M059J (cell line): Measurements from ENCODE around the gene PSAT1. TPM values are rescaled to one million over a fixed set of nuclear protein-coding genes. Genes with fewer than 3 reads are reported as not detected.

Source experiments
- DNase-seq: peaks from one replicate; pipeline ENCODE4 v3.0.0-alpha.2; 2012; ENCODE audit warnings: low read depth
- total RNA-seq: library from RNA; depleted of rRNA; stranded (reverse); fragments of >200 nt; shearing (Covaris generic); gene quantifications from 2 replicates; pipeline ENCODE4 v1.2.3, GENCODE V29; 2014

The PSAT1 gene
- total RNA-seq, 1 experiment from 2014 or later: 82.0 TPM

DNA sequence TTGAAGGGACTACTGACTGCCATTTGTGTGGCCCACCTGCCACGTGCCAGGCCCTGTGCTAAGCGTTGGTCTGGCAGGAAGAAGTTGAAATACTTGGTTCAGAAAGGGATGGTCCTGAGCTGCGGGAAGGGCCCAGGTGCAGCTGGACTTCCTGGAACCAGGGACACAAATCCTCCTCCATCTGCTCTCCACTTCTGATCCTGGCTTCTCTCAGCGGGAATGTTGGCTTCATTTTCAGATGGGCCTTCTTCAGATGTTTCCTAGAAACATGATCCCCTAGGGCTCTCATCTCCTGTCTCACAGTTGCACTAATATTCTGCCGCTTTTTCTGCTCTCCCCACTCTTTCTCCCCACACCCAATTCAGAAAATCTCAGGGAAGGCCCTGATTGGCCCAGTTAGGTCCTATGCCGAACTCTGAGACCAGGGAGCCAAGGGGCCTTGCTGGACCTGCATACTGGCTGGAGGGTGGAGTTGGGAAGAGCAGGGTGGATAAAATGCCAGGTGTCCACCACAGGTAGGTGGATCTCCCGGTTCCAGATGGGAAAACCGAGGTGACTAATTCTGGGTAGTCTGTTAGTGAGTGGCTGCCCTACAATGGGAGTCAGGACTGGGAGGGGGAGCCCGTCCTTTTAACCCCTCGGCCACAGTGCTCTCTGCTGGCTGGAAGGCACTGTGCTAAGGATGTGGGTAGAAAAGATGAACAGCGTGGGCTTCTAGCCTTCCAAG is 19.4 kb downstream of the PSAT1 start:
- no peak for DNase-seq

DNA sequence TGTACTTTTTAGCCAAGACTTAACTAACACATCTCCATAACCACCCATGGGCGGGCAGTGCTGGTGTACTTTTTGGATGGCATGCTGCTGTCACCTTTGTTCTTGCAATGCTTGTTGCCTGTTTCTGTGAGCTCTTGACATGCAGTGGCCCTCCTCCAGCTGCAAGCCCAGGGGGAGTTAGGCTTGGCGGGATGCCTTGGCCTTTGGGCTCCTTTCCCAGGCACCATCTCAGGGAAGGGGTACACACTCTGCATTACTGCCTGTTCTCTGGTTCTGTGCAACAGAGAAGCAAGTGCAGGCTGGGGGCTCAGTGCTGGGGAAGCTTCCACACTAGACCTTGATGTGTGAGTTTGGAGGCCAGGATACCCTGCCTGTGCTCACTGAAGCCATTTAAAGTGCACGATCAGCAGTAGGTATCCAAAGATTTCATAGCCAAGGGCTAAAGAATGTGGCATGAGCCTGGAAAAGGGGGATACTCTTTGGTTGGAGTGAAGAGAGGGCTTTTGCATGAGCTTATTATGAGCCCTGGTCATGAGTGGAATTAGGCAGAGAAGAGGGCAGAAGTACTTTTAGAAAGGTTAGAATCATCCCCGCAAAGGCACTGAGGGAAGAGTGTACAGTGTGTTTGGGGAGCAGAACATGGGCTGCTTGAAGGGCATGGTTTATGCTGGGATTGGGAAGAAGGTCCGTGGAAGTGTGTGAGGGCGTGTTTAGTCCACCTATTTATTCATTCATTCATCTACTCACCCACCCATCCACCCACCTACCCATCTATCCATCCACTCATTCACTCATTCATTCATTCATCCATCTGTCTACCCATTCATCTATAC is 22.5 kb downstream of the PSAT1 start:
- no peak for DNase-seq

DNA sequence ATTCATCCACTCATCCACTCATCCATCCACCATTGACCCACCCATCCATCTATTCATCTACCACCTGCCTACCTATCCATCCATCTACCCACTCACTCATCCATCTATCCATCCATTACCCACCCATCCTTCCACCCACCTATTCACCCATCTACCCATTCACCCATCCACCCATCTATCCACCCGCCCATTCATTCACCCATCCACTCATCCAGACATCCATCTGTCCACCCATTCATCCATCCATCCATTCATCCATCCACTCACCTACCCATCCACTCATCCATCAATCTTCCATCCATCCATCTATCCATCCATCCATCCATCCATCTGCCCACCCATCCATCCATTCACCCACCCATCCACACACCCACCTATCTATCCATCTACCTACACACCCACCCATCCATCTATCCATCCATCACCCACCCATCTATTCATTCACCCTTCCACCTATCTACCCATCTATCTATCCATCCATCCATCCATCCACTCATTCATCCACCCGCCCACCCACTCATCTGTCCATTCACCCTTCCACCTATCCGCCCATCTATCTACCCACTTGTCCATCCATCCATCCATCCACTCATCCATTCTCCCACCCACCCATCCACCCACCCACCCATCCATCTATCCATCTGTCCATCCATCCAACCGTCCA is 23.2 kb downstream of the PSAT1 start:
- no peak for DNase-seq

DNA sequence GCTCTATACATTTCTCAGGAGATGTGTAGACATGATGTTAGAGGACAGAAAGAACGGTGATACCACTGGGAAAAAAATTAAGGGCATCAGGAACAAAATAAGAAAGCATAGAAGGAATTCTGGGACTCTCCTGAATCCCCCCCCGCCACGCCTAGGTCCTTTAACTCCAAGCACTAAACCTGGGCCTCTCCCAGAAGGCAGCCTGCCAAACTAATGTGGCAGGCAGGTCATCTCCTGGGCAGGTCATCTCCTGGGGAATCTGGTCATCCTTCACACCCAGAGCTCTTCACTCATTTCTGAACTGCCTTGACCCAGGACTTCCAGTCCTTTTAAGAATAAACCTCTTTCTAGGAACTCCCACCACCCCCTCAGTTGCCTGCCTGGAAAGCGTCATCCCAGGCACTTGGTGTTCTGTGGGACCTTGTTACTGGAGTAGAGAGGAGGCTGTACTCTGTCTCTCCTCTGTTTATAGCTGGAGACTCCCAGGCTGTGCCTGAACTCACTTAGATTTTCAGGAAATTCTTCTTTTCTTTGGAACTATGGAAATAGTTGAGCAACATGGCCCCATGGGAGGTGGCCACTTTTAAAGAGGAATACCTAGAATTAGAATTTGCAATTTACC is 24.1 kb downstream of the PSAT1 start:
- no peak for DNase-seq

DNA sequence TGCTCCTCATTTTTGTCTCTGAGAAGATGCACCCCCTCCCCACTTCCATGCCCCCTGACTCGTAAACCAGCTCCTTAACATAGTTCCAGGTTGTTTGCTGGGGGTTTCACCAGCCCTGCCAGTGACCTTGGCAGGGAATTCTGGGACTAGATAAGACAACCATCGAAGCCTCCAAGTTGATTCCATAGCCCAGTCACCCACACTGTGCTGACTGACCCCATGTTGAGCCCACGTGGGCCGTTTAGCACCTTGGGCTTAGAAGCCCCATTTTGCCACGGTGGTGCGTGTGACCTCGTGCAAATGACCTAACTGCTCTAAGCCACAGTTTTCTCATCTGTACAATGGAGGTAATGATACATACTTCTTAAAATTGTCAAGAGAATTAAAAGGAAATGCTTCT is 24.6 kb downstream of the PSAT1 start:
- no peak for DNase-seq

DNA sequence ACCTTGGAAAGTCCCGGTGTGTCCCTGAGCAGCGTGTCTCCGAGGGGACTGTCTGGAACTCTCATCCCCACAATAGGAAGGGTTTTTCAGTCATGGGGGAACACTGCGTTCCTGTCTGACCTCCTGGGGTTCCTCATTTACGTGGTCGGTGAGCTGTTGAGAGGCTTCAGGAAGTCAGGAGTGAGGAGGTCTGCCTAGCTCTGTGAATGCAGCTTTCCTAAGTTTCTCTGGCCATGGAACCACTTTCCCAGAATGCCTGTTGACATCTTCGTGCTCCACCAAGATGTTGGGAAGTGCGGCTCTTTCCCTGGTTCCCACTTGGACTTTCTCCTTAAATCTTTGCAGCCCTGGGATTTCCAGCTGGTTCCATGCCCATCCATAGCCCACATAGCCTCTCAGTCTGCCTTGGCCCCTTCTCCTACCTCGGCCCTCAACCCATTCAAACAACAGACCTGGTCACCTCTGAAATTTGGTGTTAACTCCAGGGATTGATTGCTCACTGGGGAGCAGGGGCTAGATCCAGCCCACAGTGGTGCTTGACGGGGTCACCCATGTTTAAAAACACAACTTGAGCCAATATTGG is 27.2 kb downstream of the PSAT1 start:
- DNase-seq: no peak

DNA sequence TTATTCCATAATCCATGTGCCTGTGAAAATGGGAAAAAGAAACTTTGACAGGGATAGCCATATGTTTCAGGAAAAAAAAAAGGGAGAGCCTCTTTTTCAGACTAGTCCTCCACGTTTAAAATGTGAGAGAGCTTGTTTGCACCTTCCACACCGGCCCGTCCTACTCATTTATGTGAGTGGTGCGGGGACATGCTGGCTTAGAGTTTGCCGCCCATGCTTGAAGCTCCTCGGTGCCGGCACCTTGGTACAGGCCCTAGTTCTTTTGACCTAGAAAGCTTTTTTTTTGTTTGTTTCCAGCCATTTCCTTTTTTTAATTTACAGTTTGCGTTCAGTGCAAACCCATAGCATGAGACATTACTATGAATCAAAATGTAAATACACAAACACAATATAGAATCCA is 27.8 kb downstream of the PSAT1 start:
- DNase-seq: no peak

DNA sequence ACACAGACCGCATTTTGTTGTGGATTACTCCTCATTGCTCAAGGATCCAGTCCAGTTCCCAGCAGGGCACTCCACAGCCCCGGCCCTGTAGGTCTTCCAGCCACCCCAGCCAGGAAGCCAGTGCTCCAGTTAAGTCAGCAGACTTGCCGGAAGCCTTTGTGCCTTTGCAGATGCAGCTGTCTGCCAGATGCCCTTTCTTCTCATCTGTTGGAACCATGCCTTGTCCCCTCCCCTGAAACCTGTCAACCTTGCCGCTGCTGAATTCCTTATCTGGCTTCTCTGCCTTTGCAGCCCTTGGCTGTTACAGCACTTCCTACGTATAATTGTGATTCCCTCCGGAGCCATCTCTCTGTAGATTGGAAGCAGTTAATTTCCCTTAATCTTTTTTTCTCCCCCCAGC is 28.4 kb downstream of the PSAT1 start:
- no peak for DNase-seq

DNA sequence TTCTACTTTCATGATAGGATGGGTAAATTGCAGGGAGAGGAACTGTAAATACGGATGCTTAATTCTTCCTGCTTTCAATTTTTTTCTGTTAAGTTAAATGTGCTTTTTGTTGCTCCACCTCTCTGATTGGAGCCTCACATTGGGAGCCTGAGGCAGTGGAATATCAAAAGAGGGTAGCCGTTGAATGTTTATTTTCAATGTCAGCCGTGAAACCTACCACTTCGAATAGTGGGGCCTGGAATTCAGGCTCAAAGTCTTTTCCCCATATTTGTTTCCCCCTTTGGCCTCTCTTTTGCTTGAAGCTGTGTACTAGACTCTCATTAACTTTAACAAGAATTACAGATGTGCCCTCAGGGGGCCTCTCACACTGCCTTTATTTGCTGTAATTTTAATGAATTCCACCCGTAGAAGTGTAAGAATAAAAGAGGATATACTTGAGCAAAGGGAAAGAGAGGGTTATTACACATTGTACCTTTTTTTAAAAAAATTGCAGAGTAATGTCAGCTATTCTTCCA is 29.0 kb downstream of the PSAT1 start:
- DNase-seq: no peak

DNA sequence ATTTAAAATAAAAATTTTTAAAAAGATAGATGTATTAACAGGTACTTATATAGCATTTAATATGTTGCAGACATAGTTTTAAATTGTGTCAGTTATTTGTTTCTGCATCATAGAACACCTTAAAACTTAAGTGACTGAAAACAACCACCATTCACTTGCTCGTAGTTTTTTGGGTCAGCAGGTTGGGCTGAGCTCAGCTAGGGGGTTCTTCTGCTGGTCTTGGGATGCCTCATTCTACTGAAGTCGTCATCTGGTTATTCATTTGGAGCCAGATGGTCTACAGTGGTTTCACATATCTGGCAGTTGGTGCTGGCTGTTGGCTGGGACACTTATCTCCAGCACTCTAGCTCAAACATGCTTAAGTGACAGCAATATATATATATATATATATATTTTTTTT is 29.6 kb downstream of the PSAT1 start:
- no peak for DNase-seq

DNA sequence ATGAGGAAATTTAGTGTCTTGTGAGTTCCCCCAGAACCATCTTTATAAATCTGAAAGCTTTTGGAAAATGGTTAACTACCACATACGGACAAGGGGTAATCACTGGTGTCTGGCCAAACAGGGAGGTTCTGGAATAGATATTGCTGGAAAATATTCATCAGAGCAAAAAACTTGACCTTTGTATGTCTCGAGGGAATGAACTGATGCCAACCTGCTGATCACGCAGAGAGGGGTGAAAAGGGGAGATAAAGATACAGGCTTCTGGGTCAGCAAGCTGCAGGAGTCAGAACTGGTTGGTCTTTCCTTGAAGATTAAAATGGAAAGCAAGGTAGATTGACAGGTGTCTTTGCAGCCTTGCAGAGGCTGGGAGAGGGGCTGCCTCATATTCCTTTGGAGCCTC is 35.5 kb downstream of the PSAT1 start:
- DNase-seq: no peak

DNA sequence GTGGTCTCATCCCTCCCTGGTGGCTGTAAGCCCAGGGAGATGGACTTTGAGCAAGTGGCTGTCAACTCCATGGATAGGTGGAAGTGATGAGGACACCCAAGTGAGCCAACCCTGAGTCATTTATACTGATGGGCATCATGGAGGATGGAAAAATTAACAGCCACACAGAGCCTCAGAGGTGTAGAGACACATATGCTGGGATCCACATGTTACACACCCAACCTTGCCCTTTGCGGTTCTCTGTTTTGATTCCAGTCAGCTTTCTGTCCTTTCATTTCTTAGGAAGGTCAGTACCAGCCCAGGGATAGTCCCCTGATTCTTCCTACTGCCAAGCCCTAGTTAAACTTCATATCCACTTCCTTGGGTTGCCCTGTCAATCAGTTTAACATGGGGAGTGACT is 51.9 kb downstream of the PSAT1 start:
- DNase-seq: no peak

DNA sequence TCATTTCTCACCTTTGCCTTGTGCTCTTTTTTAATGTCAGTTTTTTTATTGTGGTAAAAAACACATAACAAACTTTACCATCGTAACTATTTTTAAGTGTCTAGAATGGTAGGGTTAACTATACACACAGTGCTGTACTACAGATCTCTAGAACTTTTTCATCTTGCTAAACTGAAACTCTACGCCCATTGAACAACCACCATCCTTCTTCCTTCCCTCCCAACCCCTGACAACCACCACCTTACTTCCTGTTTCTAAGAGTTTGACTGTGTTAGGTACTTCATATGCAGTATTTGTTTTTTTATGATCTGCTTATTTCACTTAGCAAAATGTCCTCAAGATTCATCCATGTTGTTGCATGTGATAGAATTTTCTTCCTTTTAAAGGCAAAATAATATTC is 54.9 kb downstream of the PSAT1 start:
- DNase-seq: no peak

DNA sequence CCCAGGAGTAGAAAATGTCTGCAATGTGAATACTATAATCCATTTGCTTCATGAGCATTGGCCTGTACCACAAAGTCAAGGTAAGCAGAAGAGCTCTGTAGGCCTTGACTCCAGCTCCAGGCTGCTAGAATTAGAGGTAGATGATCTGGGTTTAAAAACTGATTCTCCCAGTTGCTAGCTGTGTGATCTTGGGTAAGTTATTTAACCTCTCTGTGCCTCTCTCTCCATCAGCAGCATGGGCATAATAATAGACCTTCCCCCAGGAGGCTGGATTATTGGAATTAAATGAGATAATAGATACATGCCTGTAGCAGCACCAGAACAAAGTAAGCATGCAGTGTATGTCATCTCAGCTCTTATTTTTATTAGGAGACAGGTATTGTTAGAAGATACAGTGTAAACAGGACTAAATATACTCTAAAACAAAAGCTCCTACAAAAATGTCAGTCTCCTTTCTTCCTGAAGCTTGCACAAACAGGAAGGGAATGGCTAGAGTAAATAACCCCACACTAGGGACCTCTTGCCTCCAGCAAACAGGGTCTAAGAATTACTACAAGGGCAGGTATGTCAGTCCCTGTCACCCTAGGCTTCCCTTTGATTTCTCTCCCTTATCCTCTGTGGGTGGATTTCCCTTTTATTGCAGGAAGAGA is 57.5 kb downstream of the PSAT1 start:
- DNase-seq: no peak

DNA sequence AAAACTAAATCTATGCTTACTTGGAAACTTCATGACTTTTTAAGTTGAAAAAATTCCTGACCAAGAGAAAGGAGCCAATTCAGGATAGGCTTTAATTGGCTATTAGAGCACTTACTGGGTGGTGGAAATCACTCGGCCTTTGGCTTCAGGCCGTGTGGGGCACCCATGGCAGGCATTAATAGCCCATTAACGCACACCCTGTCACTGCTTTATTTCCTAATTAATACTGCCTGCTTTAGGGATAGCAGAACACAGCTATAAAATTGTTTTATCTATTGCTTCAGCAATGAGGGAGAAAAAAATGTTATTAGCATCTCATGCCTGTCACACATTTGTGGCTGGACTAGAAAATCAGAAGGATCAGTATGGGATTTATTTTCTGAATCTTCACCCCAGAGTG is 58.1 kb downstream of the PSAT1 start:
- DNase-seq: no peak

DNA sequence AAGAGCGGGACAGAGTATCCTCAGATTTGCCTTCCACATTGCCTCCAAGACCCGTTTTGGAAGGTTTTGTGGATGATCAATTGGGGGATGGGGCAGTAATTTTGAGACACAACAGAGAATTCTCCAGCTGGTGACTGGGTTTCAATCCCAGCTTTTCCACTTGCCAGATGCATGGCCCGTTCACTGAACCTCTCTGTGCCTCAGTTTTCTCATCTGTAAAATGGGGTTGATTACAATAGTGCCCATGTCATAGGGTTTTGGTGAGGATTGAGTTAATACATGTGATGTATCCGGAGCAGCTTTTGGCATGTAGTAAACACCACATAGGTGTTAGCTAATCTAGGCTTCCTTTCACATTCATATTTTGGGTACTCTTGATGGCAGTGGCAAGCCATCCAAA is 59.7 kb downstream of the PSAT1 start:
- DNase-seq: no peak

DNA sequence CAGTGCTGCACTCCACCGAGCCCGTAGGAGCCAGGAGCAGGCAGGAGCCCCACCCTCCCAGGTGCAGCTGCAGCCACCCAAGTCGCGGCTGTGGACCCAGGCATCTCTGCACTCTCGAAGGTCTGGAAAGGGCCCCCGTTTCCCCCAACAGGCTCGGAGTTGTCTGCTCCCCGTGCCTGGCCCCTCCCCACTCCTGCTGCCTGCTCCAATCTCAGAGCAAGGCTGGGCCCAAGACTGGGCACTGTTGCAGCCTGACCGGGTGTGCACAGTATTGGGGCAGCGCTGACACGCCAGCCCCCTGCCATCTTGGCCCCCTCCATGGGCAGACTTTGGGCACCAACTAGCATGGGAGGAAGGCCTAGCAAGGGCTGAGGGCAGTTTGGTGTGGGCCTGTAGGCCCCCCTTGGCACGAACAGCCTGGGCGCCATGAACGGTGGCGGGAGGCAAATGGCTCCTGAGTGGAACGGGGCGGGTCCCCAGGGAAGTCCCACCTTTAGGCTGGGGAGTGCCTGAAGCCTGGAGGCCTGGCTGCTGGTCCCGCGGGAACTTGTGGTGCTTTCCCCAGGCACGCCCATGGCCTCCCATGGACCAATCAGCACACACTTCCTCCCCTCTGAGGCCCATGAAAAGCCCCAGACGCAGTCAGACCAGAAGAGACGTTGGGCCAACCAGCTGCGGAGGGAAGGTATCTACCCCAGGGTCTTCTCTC is 60.4 kb downstream of the PSAT1 start:
- no peak for DNase-seq

DNA sequence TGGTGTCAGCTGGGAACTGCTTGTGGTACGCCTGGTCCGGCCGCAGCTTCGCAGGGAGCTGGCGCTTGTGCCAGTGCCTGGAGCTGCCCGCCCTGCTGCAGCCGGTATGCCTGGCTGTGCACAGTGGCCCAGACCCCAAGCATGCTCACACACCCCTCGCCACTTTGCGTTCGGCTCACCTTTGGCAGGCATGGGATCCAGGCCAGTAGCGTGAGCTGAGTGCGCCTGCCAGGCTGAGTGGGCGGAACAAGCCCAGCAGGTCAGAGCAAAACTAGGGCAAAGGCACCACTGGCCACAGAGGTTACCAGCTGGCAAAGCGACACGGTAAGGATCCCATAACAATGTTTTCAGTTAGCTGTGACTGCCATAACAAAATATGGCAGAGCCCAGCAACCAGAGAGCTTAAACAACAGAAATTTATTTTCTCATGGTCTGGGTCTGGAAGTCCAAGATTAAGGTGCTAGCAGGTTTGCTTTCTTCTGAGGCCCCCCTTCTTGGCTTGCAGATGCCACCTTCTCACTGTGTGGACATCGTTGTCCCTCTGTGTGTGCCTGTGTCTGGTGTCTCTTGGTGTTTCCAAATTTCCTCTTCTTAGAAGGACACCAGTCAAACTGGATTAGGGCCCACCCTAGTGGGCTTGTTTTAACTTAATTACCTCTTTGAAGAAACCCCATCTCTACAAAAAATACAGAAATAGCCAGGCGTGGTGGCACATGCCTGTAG is 61.6 kb downstream of the PSAT1 start:
- no peak for DNase-seq

DNA sequence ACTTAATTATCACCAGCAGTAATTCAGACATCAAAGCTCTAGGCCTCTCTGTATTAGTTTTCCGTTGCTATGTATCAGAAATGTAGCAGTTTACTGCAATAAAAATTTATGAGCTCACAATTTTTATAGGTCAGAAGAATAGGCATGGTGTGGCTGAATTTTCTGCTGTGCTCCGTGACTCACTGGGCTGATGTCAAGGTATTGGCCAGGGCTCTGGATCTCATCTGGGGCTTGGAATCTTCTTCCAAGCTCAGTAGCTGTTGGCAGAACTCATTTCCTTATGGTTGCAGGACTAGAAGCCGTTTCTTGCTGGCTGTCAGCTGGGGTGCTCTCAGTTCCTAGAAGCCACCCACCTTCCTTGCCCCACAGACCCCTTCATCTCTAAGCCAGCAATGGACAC is 66.3 kb downstream of the PSAT1 start:
- peak; percentile 71 for DNase-seq
